GM10248 (cell line): ENCODE data around the gene MT1F.

Experiments
- CTCF ChIA-PET: fragments of 300-600 bp; sonication (Branson Sonifier 250); formaldehyde crosslinking; extraction: SDS; loops from one replicate; lab custom pipeline; 2021; ENCODE audit warnings: antibody characterized with exemption; lab: Yijun Ruan, JAX
- POLR2A ChIA-PET: fragments of 350-650 bp; sonication (Branson Sonifier 250); formaldehyde crosslinking; extraction: SDS; loops from one replicate; lab custom pipeline; 2020; ENCODE audit warnings: antibody characterized with exemption; lab: Yijun Ruan, JAX
- DNase-seq: peaks from one replicate; pipeline ENCODE4 v3.0.0; 2012; ENCODE audit errors: extremely low spot score
- TF ChIP-seq, protein P1 (sequence below): IDR thresholded peaks from 2 replicates; pipeline ENCODE4 v1.5.1; 2012; ENCODE audit warnings: mild to moderate bottlenecking, low read depth; ENCODE audit errors: extremely low read depth, missing control alignments, control extremely low read depth

The MT1F gene

DNA sequence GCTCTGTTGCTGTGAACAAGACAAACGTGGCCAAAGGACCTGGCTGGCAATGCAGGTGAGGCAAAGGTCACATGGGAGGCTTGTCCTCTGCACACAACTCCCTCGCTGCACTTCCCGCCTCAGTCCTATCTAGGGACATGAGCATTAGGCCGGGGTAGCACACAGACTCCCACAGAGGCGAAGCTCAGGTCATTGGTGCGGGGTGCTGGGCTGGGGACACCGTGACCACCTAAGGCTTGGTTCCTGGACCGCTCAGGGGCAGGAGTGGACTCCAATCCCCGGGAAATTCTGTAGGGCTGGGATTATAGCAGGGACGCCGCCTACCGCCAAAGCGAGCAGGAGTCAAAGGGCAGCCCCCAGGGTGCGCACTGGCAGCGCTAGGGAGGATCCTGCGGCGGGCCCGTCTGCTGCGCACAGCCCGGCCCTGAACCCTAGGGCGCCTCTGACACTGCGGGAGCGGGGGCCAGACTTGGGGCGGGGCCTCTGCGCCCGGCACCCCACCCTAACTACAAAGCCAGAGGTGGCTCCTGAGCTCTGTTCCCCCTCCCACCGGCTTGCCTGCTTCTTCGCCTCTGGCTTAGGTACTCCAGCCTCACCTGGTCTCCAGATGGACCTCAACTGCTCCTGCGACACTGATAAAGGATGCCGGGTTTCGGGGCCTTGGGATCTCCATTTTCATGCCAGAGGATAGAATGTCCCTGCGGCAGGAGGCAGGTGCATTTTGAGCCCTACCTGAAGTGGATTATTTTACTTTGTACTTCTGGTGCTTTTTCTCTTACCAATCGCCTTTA lies 9.9 kb upstream of the MT1F start:
- ChIA-PET CTCF (no interaction called here), POLR2A (no interaction called here)
- DNase-seq, result no peak
- TF ChIP-seq, protein P1, sequence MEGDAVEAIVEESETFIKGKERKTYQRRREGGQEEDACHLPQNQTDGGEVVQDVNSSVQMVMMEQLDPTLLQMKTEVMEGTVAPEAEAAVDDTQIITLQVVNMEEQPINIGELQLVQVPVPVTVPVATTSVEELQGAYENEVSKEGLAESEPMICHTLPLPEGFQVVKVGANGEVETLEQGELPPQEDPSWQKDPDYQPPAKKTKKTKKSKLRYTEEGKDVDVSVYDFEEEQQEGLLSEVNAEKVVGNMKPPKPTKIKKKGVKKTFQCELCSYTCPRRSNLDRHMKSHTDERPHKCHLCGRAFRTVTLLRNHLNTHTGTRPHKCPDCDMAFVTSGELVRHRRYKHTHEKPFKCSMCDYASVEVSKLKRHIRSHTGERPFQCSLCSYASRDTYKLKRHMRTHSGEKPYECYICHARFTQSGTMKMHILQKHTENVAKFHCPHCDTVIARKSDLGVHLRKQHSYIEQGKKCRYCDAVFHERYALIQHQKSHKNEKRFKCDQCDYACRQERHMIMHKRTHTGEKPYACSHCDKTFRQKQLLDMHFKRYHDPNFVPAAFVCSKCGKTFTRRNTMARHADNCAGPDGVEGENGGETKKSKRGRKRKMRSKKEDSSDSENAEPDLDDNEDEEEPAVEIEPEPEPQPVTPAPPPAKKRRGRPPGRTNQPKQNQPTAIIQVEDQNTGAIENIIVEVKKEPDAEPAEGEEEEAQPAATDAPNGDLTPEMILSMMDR, result no peak

DNA sequence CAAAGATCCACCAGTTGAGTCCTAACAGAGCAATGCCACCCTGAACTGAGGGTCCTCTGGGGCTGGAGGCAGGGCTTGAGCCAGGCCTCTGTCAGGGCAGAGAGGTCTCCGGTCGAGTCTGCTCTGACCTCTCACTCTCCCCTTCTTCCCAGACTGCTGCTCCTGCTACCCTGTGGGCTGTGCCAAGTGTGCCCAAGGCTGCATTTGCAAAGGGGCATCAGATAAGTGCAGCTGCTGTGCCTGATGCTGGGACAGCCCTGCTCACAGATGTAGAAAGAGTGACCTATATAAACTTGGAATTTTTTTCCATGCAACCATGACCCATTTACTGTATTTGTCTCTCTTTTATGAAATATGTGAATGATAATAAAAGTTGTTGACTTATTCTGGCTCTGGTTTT lies 8.5 kb upstream of the MT1F start:
- no peak for DNase-seq
- TF ChIP-seq, protein P1, result no peak
- CTCF ChIA-PET, result no interaction called here
- POLR2A ChIA-PET, result no interaction called here

DNA sequence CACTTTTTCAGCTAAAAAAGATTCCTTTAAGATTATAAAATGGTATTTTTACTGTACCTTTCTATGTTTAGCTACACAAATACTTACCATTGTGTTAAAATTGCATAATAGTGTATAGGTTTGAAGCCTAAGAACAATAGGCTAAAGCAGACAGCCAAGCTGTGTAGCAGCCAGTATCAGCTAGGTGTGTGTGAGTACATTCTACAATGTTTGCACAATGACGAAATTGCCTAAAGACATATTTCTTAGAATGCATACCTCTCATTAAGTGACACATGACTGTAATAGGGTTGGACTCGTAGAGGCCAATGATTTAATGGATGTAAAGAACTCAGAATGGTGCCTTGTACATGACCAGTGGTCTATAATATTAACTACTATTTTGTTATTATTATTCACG lies 7.9 kb upstream of the MT1F start:
- ChIA-PET CTCF (no interaction called here), POLR2A (no interaction called here)
- TF ChIP-seq, protein P1, result no peak
- no peak for DNase-seq

DNA sequence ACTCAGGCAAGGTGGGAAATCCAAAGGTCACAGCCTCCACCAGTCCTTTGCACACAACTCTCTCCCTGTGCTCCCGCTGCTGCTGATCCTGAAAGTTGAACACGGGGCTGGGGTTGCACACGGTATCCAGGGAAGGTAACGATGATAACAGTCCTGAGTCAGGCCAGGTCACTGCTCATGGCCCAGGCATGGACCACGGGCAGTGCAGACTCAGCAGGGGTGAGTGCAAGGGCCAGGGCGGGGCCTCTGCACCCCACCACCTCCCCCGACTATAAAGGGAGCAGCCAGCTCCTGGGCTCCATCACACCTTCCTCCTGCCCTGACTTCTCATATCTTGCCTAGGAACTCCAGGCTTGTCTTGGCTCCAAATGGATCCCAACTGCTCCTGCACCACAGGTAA lies 6.2 kb upstream of the MT1F start, which contains the start of gene MT1B:
TSS of gene MT1B (plus strand) at position 301 of the 400 bp plus-strand sequence. CDS start at position 369, 68 bp downstream.
- TF ChIP-seq, protein P1, result no peak
- DNase-seq, result no peak
- POLR2A ChIA-PET, result no interaction called here
- CTCF ChIA-PET, result no interaction called here

DNA sequence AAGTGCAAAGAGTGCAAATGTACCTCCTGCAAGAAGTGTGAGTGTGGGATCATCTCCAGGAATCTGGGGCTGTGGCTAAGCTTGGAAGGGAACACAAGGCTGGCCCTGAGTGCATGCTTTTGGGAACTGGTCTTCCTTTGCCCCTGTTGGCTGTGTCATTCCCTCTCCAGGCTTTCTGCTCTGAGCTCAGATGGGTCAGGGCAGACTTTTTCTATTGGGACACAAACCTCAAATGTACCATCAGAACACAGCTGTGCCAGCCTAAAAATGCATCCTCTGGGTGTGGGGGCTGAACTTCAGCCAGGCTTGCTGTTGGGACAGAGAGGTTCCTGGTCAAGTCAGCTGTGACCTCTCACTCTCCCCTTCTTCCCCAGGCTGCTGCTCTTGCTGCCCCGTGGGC lies 5.2 kb upstream of the MT1F start:
- no peak for DNase-seq
- ChIA-PET POLR2A (interaction anchor here (0.6 kb wide), 1 partner anchor 83 kb away, joined by 3 read pairs; no protein-coding TSS in a partner anchor), CTCF (interaction anchor here (1.0 to 1.6 kb wide), 2 partner anchors 9 to 49 kb away, joined by 3 to 4 read pairs; no protein-coding TSS in a partner anchor)
- TF ChIP-seq, protein P1, result no peak

DNA sequence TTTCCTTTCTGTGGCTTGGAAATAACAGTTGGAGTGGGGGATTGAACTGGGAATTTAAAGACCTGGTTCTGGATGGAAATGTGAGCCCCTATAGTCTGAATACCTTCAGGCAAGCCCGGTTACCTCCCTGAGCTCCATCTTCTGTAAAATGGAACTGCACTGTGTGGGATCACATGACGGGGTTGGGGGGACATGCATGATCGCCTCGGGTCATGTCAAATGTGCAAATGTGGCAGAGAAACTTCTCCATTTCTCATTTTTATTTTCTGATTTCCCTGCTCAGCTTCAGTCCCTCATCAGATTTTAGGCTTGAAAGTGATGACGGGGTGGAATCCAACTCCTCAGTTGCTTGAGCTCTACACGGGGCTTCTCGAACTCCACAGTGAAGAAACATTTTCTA lies 4.5 kb upstream of the MT1F start:
- CTCF ChIA-PET, result interaction anchor here (1.0 to 1.6 kb wide), 2 partner anchors 8 to 49 kb away, joined by 3 to 4 read pairs; no protein-coding TSS in a partner anchor
- DNase-seq, result no peak
- POLR2A ChIA-PET, result no interaction called here
- TF ChIP-seq, protein P1, result no peak
